Lower leg skin (tissue), 4 donors: ENCODE data around the gene MAPK8. TPM values are rescaled to one million over a fixed set of nuclear protein-coding genes. Genes with fewer than 3 reads are reported as not detected.

ENCODE experiments used
- DNase-seq, 2 donors: peaks; one replicate each; pipeline ENCODE4 v3.0.0-alpha.2; 2019; ENCODE audit warnings: low spot score in 2 of 2
- H3K4me3 ChIP-seq: fragments of 200-600 bp; sonication (generic); 2 replicates; pipeline ENCODE4 v1.5.1; 2017; ENCODE audit warnings: mild to moderate bottlenecking, low read depth; ENCODE audit not compliant: poor library complexity, severe bottlenecking
- POLR2A ChIP-seq, 2 donors: fragments of 450-650 bp; IDR thresholded peaks; one replicate each; pipeline ENCODE4 v1.6.1; 2016 to 2017; ENCODE audit warnings: antibody characterized with exemption in 2 of 2, mild to moderate bottlenecking in 1 of 2, moderate library complexity in 1 of 2
- WGBS, 2 donors: methylation state at CpG; one replicate each; pipeline ENCODE4 v1.1.5; 2018; 5-methylcytosine and 5-hydroxymethylcytosine counted together
- intact Hi-C: fragments of 100-400 bp; cut with DNase I; formaldehyde crosslinking; loops from one replicate; pipeline ENCODE4 v1.15.0; 2023; ENCODE audit warnings: low total_unique reads
- total RNA-seq, 4 donors: library from RNA; depleted of rRNA; stranded (reverse); fragments of >200 nt; gene quantifications; one replicate each; pipeline ENCODE4 v1.1.0, GENCODE V29; 2016
- TF ChIP-seq, protein P1 (sequence below), 3 donors: fragments of 450-650 bp; IDR thresholded peaks; one replicate each; pipeline ENCODE4 v1.5.1; 2016; ENCODE audit warnings: antibody characterized with exemption in 3 of 3, mild to moderate bottlenecking in 3 of 3, moderate library complexity in 2 of 3

Gene MAPK8
- total RNA-seq, 4 donors from 2014 or later, result 26.7 to 58.6 (median 44.0) TPM

DNA sequence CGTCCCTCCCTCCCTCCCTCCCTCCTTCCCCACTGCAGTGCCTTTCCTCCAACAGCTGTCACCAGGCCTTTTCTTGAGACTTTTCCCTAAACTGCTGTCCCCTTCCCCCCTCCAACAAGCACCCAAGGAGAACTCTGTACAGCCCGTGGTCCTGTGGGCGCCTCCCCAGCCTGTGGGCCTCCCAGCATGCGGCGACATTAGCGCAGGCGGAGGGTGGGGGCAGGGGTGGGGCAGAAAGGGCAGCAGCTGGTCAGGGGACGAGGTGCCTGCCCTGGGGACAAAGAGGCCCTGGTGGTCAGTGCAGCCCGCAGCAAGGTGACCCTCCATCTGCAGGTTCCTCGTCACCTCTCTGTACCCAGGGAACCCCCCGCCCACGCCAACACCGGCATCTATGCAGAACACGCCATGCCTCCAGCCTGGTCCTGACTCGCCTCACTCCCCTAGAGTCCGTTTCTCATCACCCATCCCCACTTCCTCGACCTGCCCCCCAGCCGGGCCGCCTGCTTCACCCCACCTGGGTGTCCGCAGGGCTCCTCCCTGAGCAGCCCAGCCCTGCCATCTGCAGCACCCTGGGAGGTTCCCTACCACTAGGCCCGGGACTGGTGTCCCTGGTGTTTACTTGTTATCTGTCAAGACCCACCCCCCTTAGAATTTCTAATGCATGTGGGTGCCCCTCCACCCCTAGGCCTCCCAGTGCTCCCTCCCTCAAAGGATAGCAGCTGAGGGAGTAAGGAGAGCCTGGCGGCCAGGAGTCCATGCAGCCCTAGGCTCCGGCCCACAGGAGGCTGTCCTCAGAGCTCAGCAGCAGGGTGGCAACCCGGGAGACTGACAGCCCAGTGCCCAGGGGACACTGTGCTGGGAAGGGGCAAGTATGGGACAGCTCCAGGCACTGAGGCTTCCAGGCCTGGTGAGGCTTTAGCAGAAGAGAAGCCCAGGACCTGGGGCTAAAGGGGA lies 150.6 kb downstream of the MAPK8 start:
- DNase-seq, result peak in 1 of 2 donors; percentile 79
- H3K4me3 ChIP-seq, result no peak overlapping the region
- TF ChIP-seq, protein P1, sequence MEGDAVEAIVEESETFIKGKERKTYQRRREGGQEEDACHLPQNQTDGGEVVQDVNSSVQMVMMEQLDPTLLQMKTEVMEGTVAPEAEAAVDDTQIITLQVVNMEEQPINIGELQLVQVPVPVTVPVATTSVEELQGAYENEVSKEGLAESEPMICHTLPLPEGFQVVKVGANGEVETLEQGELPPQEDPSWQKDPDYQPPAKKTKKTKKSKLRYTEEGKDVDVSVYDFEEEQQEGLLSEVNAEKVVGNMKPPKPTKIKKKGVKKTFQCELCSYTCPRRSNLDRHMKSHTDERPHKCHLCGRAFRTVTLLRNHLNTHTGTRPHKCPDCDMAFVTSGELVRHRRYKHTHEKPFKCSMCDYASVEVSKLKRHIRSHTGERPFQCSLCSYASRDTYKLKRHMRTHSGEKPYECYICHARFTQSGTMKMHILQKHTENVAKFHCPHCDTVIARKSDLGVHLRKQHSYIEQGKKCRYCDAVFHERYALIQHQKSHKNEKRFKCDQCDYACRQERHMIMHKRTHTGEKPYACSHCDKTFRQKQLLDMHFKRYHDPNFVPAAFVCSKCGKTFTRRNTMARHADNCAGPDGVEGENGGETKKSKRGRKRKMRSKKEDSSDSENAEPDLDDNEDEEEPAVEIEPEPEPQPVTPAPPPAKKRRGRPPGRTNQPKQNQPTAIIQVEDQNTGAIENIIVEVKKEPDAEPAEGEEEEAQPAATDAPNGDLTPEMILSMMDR (IDR thresholded peaks at IDR 0.05), result no peak
- no peak for TF ChIP-seq POLR2A (IDR thresholded peaks at IDR 0.05)
- WGBS, 2 donors, result 76 to 85% methylated on average over 22 to 24 of the region's 24 CpGs
- intact Hi-C loops, result no loop called here

DNA sequence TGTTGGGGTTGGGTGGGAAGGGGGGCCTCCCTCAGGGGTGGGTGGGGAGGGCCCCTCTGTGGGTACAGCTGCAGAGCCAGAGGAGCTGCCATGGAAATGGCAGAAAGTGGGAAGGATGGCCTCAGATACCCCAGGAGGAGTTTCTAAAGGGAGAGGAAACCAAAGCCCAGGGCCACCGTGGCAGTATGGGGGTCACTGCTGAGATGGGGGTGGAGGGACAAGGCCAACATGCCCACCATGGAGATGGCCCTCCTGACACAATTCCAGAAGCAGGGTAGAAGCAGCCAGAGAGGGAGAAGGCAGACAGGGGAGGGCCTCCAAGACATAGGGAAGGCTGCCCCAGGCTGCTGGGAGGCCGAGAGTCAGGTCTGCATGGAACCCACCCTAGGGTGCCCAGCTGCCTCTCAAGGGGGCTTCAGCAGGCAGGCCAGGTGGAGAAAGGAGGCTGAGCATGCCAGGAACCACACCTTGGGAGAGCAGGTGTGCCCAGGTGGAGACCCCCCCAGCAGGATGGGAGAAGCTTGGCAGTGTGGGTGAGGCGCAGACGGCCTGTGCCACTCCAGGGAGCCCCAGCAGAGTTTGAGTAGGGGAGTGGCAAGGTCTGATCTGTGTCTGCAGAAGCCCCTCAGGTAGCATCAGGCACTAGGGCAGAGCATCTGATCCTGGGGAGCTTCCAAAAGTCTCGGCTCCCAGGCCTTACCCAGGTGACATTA lies 151.6 kb downstream of the MAPK8 start:
- intact Hi-C loops, result no loop called here
- TF ChIP-seq, protein P1 (IDR thresholded peaks at IDR 0.05), result no peak
- no peak for TF ChIP-seq POLR2A (IDR thresholded peaks at IDR 0.05)
- no peak overlapping the region for H3K4me3 ChIP-seq
- peak in 1 of 2 donors; percentile 76 for DNase-seq
- WGBS, 2 donors, result 70 to 72% methylated on average over 5 of the region's 5 CpGs

DNA sequence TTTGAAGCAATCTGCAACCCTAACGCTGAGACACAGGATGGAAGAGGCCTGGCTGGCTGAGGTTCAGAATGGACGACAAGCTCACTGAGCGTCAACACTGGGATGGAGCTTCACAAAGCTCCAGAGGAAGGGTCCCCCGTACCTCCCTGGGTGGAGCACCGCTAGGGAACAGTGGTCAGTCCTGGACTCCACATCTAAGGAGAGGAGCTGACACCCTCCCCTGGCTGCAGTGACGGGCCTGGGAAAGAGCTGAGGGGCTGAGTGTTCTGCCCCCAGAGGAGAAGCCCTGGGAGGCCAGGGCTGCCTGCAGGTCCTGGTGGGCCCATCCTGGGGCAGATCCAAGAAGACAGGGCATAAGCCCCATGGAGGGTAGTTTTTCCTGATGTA lies 152.2 kb downstream of the MAPK8 start:
- peak in 1 of 2 donors; percentile 18 for DNase-seq
- intact Hi-C loops, result no loop called here
- WGBS, 2 donors, result 70 to 76% methylated on average over 6 of the region's 6 CpGs
- no peak overlapping the region for H3K4me3 ChIP-seq
- TF ChIP-seq, protein P1 (IDR thresholded peaks at IDR 0.05), result no peak
- TF ChIP-seq POLR2A (IDR thresholded peaks at IDR 0.05), result no peak

- 83 to 91% methylated on average over 22 to 23 of the region's 23 CpGs for WGBS, 2 donors
- DNase-seq, result peak in 1 of 2 donors; percentile 79
- intact Hi-C loops, result no loop called here
Observed at GRCh38 chr10:48459270-48460150, 153.0 kb downstream of the MAPK8 start.

GRCh38 chr10:48460182-48460581 lies 153.7 kb downstream of the MAPK8 start:
- no peak for TF ChIP-seq POLR2A (IDR thresholded peaks at IDR 0.05)
- TF ChIP-seq, protein P1 (IDR thresholded peaks at IDR 0.05), result no peak

More at GRCh38 chr10:48459270-48460150, 153.0 kb downstream of the MAPK8 start:
- no peak for TF ChIP-seq POLR2A (IDR thresholded peaks at IDR 0.05)
- TF ChIP-seq, protein P1 (IDR thresholded peaks at IDR 0.05), result no peak
- H3K4me3 ChIP-seq, result no peak overlapping the region

More at GRCh38 chr10:48460182-48460581, 153.7 kb downstream of the MAPK8 start:
- H3K4me3 ChIP-seq, result no peak overlapping the region
- no peak for DNase-seq
- 82 to 90% methylated on average over 2 of the region's 2 CpGs for WGBS, 2 donors
- intact Hi-C loops, result no loop called here
